K562 (cell line): ENCODE results near the gene PACRG. TPM values are rescaled to one million over a fixed set of nuclear protein-coding genes. Genes with fewer than 3 reads are reported as not detected.

Experiments
- ATAC-seq: fragments of 200-7000 bp; cut with Tn5 transposase; 3 replicates; pipeline ENCODE4 v1.9.1; 2020; ENCODE audit warnings: moderate library complexity
- BruUV-seq: library from RNA; stranded (reverse); fragments of 400-500 nt; replicated peaks from 2 replicates; lab custom pipeline; 2021; lab: Mats Ljungman, UMichigan
- CTCF ChIA-PET: fragments of 300-600 bp; formaldehyde crosslinking; extraction: SDS; loops from one replicate; lab custom pipeline; 2021; ENCODE audit warnings: low intra/inter-chr PET ratio; lab: Yijun Ruan, JAX
- POLR2A ChIA-PET: fragments of 300-600, 350-650 bp; sonication (Branson Sonifier 250); formaldehyde crosslinking; extraction: SDS; loops from one replicate; lab custom pipeline; 2021; ENCODE audit warnings: antibody characterized with exemption, inconsistent platforms; lab: Yijun Ruan, JAX
- DNase-seq, 4 experiments: peaks; one replicate each; pipeline versions ENCODE4 v3.0.0 to v3.0.0-alpha.2; 2011 to 2018; ENCODE audit warnings: low spot score in 3 of 4, mixed read lengths in 3 of 4; ENCODE audit errors: extremely low read depth in 1 of 4
- FAIRE-seq: peaks from 2 replicates; lab custom pipeline; 2011; peaks lifted over from hg19 to GRCh38; lab: Jason Lieb, UNC
- H2AFZ ChIP-seq: 2 replicates; pipeline ENCODE4 v1.6.0; 2011; ENCODE audit warnings: low read depth, low read length, control low read depth, inconsistent platforms
- H3K27ac ChIP-seq: fragments of 200-600 bp; 3 replicates; pipeline ENCODE4 v1.8.0; 2011; ENCODE audit warnings: low read depth, mild to moderate bottlenecking, control low read depth, inconsistent platforms, low read length, moderate library complexity, mixed read lengths; ENCODE audit errors: extremely low read depth
- H3K27me3 ChIP-seq, 2 experiments: fragments of 300-600 bp in 1 of 2; 2 replicates in 1 of 2; 3 replicates in 1 of 2; pipeline versions ENCODE4 v1.6.0 to v1.8.0; 2011; ENCODE audit warnings: inconsistent platforms in 2 of 2, low read length in 2 of 2, mild to moderate bottlenecking in 1 of 2, mixed read lengths in 1 of 2, moderate library complexity in 1 of 2; ENCODE audit not compliant: control insufficient read depth in 2 of 2, insufficient read depth in 2 of 2
- H3K36me3 ChIP-seq: fragments of 300-600 bp; 3 replicates; pipeline ENCODE4 v1.8.0; 2011; ENCODE audit warnings: mild to moderate bottlenecking, low read length, inconsistent platforms; ENCODE audit not compliant: control insufficient read depth, insufficient read depth
- H3K4me1 ChIP-seq, 2 experiments: fragments of 200-600 bp in 1 of 2; replicated peaks in 1 of 2; 2 replicates in 1 of 2; 3 replicates in 1 of 2; pipeline versions ENCODE4 v1.5.1 to v1.8.0; 2011; ENCODE audit warnings: inconsistent platforms in 2 of 2, low read length in 2 of 2, mild to moderate bottlenecking in 1 of 2, mixed read lengths in 1 of 2, moderate library complexity in 1 of 2; ENCODE audit not compliant: control insufficient read depth in 2 of 2, insufficient read depth in 2 of 2
- H3K4me2 ChIP-seq: 2 replicates; pipeline ENCODE4 v1.6.1; 2011; ENCODE audit warnings: low read length, control low read depth, inconsistent platforms, mixed read lengths; ENCODE audit not compliant: insufficient read depth
- H3K4me3 ChIP-seq: fragments of 200-600 bp; sonication (generic), shearing (Covaris generic); 2 replicates; pipeline ENCODE4 v1.5.1; 2016; ENCODE audit warnings: control low read depth, inconsistent platforms
- H3K79me2 ChIP-seq: fragments of 200-600 bp; 3 replicates; pipeline ENCODE4 v1.8.0; 2011; ENCODE audit warnings: low read length, inconsistent platforms; ENCODE audit not compliant: control insufficient read depth, insufficient read depth
- H3K9ac ChIP-seq, 2 experiments: 2 replicates each; pipeline versions ENCODE4 v1.6.0 to v1.6.1; 2011; ENCODE audit warnings: low read depth in 2 of 2, low read length in 2 of 2, control low read depth in 1 of 2, inconsistent platforms in 1 of 2, mild to moderate bottlenecking in 1 of 2, mixed read lengths in 1 of 2; ENCODE audit not compliant: insufficient read depth in 1 of 2
- H3K9me1 ChIP-seq: one replicate; pipeline ENCODE4 v1.6.0; 2011; ENCODE audit warnings: inconsistent platforms, mild to moderate bottlenecking, low read length, moderate library complexity; ENCODE audit not compliant: control insufficient read depth, insufficient read depth
- H3K9me3 ChIP-seq: replicated peaks from 2 replicates; pipeline ENCODE4 v1.5.1; 2011; ENCODE audit warnings: low read depth, low read length, inconsistent platforms; ENCODE audit not compliant: control insufficient read depth, insufficient read depth
- H4K20me1 ChIP-seq: replicated peaks from 2 replicates; pipeline ENCODE4 v1.6.1; 2011; ENCODE audit warnings: low read length, inconsistent platforms, mixed read lengths; ENCODE audit not compliant: control insufficient read depth, insufficient read depth
- PHB ChIP-seq: fragments of 250-450 bp; sonication (Bioruptor Pico); IDR thresholded peaks from 2 replicates; pipeline ENCODE4 v1.5.0; 2021
- SREBF2 ChIP-seq: sonication (generic); formaldehyde crosslinking; IDR thresholded peaks from 2 replicates; pipeline ENCODE4 v1.4.0; 2020; ENCODE audit warnings: mild to moderate bottlenecking, missing genetic modification reagents
- SRSF9 ChIP-seq: fragments of 200-400 bp; formaldehyde crosslinking; IDR thresholded peaks from 2 replicates; pipeline ENCODE4 v1.6.1; 2017; ENCODE audit warnings: low read depth, low read length, borderline replicate concordance
- ZBTB40 ChIP-seq, 2 experiments: fragments of 450-650 bp in 1 of 2; sonication (generic) in 1 of 2; formaldehyde crosslinking in 1 of 2; IDR thresholded peaks; 2 replicates each; pipeline versions ENCODE4 v1.7.1 to v1.9.0; 2016 to 2022; ENCODE audit warnings: inconsistent platforms in 1 of 2, mild to moderate bottlenecking in 1 of 2, missing genetic modification reagents in 1 of 2
- ZFP36 ChIP-seq: fragments of 150-350 bp; IDR thresholded peaks from 2 replicates; pipeline ENCODE4 v1.6.1; 2018; ENCODE audit warnings: low read length, low read depth; ENCODE audit not compliant: partially characterized antibody
- WGBS: fragments of 100-300 bp; shearing (Covaris generic); methylation state at CpG from one replicate; pipeline ENCODE4 v1.1.6; 2016; ENCODE audit warnings: low coverage, mixed read lengths; ENCODE audit not compliant: insufficient coverage; ENCODE audit errors: missing lambda C conversion rate; 5-methylcytosine and 5-hydroxymethylcytosine counted together
- in situ Hi-C: fragments of 300-500 bp; cut with MboI; formaldehyde crosslinking; loops from 4 replicates; pipeline ENCODE4 v1.15.0; 2018; ENCODE audit warnings: inconsistent platforms, mixed read lengths
- intact Hi-C: fragments of 100-400 bp; cut with micrococcal nuclease; formaldehyde crosslinking; loops from 2 replicates; pipeline ENCODE4 v1.14.2; 2022
- polyA plus RNA-seq, 8 experiments: library from polyadenylated mRNA; depleted of rRNA in 4 of 8; stranded (reverse) in 5 of 8; unstranded in 3 of 8; fragments of >200 nt; fragmentation: Nextera tagmentation in 2 of 8; fragmentation: Illumina TruSeq in 1 of 8; extraction: Ambion mirVana in 2 of 8; extraction: Trizol in 1 of 8; gene quantifications; 2 replicates each; pipeline versions ENCODE4 v1.2.1 to v1.2.3, GENCODE V29; 2011 to 2014; ENCODE audit warnings: inconsistent platforms in 1 of 8, missing spikeins in 1 of 8
- total RNA-seq, 7 experiments: library from RNA; depleted of rRNA in 6 of 7; stranded (reverse); fragments of >200 nt in 6 of 7; fragmentation: Illumina TruSeq in 2 of 7; extraction: Trizol in 2 of 7; gene quantifications; 2 replicates each; pipeline versions ENCODE4 v1.2.1 to v1.2.3, GENCODE V29; 2011 to 2021; ENCODE audit warnings: low replicate concordance in 1 of 7

Gene PACRG
- total and polyA plus RNA-seq, 9 of the 15 experiments (the other 6 are each of a cell fraction or from before 2014, with no cell fraction given) = 0.04 TPM; not detected in 8

- no TSS peak for BruUV-seq
- WGBS = 5% methylated on average over 8 of the region's 8 CpGs
- TF ChIP-seq SREBF2 (CRISPR knock-in tag) (no peak), ZBTB40 (IDR thresholded peaks at IDR 0.05) (no peak), ZBTB40 (CRISPR knock-in tag; IDR thresholded peaks at IDR 0.05) (no peak), PHB (CRISPR knock-in tag) (no peak), ZFP36 (no peak), SRSF9 (no peak)
- TF ChIP-seq, all 486 proteins: peak for 0
- ChIA-PET POLR2A (no interaction called here), CTCF (no interaction called here)
- H3K79me2 ChIP-seq = no peaks in the 10 kb centered on the region
- intact Hi-C loops = no loop called here
- no peak for DNase-seq
- in situ Hi-C loops = no loop called here
- no peaks in the 10 kb centered on the region for H3K36me3 ChIP-seq
- no peak overlapping the region for H3K27ac ChIP-seq
- no peak for ATAC-seq
- no peak for FAIRE-seq
- no peaks in the 10 kb centered on the region for H3K27me3 ChIP-seq
- no peak overlapping the region for H3K4me2 ChIP-seq
- 0 out of 2 replicates have a peak, but pooled peaks cover 3% of the 10 kb centered on the region for H3K9me3 ChIP-seq
- no peaks in the 10 kb centered on the region for H4K20me1 ChIP-seq
- no peak overlapping the region for H3K4me3 ChIP-seq
- H2AFZ ChIP-seq = no peak overlapping the region
- no peaks in the 10 kb centered on the region for H3K4me1 ChIP-seq
- H3K9ac ChIP-seq = no peak overlapping the region
- H3K9me1 ChIP-seq = no peaks in the 10 kb centered on the region
Measured at GRCh38 chr6:162785632-162786242, 58.0 kb downstream of the PACRG start.
